ENCODE measurements around the gene COX15. TPM values are rescaled to one million over a fixed set of nuclear protein-coding genes. Genes with fewer than 3 reads are reported as not detected.

The COX15 gene
- total RNA-seq = 10 to 100 TPM; 34.1 to 51.1 (median 37.5) TPM
- 10 to 100 TPM; 14.1 to 19.5 (median 14.8) TPM for polyA plus RNA-seq
- long read RNA-seq, donor 1, transcript COX15-201 (9 exons, 2,356 nt) = major isoform, 6 of 6 reads
- long read RNA-seq, donor 1, partial matches to known transcripts = 0 of 6 reads
- long read RNA-seq, donor 1, other reads (novel, unspliced or antisense) = 0 of 6 reads
- long read RNA-seq, donor 2, transcript COX15-201 (9 exons, 2,356 nt) = major isoform, 5 of 6 reads
- long read RNA-seq, donor 2, partial matches to known transcripts = 0 of 6 reads
- long read RNA-seq, donor 2, other reads (novel, unspliced or antisense) = 0 of 6 reads

DNA sequence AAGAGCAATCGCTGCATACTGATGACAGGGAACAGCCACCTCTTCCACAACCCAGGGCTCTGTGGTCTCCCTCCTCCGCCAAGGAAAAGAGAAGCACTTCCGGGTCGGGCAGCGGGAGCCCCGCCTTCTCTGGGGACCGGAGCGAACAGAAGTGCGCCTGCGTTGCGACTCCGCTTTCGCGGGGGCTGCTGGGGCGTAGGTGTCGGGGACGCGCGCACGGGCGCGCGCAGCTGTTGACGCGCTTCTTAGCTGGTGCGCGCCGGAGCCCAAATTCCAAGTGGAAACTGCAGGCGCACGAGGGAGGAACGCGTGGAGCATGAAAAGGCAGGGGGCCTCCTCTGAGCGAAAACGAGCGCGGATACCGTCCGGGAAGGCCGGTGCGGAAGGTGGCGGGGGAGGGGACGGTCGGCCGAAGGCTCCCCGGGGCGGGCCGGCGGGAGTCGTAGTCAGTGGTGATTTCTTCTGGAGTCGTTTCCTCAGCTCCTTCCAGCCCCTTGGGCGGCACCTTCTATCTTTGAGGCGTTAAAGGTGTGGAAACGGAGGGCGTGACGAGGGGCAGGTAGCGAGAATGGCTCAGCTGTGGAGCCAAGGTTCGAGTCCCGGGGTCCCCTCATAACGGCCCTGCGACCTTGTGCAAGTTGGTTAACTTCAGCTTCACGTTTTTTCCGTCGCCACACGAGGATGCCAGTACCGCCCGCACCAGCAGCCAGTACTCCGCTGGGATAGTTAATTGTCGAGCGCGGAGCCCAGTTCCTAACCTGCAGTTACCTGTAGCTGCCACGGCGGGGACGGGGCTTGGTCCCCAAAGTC, at the start of gene COX15, which contains the start of gene CUTC:
COX15 (minus strand) TSS at position 95 of the 810 bp plus-strand sequence; CDS start at position 17, 78 bp downstream.
CUTC (plus strand) TSS at position 202 of the 810 bp plus-strand sequence; CDS start at position 317, 115 bp downstream.
- Histone ChIP-seq H3K4me3 (peak within 1 kb of the TSS; percentile 70 to 89 (median 84)), H3K27me3 (replicated peaks in 1 of 7) (no peaks in the 10 kb centered on the region), H3K9me3 (no peaks in the 10 kb centered on the region), H3K4me1 (peaks cover 4 to 68% (median 41%) of the 10 kb centered on the region in 6 donors), H3K27ac (peak within 1 kb of the TSS; percentile 95 to 98 (median 96)), H3K36me3 (peaks cover 0 to 46% (median 19%) of the 10 kb centered on the region in 6 donors)
- TF ChIP-seq, protein P1, sequence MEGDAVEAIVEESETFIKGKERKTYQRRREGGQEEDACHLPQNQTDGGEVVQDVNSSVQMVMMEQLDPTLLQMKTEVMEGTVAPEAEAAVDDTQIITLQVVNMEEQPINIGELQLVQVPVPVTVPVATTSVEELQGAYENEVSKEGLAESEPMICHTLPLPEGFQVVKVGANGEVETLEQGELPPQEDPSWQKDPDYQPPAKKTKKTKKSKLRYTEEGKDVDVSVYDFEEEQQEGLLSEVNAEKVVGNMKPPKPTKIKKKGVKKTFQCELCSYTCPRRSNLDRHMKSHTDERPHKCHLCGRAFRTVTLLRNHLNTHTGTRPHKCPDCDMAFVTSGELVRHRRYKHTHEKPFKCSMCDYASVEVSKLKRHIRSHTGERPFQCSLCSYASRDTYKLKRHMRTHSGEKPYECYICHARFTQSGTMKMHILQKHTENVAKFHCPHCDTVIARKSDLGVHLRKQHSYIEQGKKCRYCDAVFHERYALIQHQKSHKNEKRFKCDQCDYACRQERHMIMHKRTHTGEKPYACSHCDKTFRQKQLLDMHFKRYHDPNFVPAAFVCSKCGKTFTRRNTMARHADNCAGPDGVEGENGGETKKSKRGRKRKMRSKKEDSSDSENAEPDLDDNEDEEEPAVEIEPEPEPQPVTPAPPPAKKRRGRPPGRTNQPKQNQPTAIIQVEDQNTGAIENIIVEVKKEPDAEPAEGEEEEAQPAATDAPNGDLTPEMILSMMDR (IDR thresholded peaks at IDR 0.05 in 8 of 11, conservative IDR thresholded peaks at IDR 0.05 in 3 of 11) = peak in 10 of 11 experiments; percentile 20 to 58 (median 40)
- TF ChIP-seq POLR2AphosphoS5 (IDR thresholded peaks at IDR 0.05) (peak; percentile 93 to 96 (median 94)), POLR2A (IDR thresholded peaks at IDR 0.05) (peak in 2 of 3 donors; percentile 15 to 49)
- intact Hi-C loops (cut with DNase I; ENCODE audit: low total_unique reads) = no loop called here
- DNase-seq = peak; percentile 99
- WGBS, 5 donors = 0% methylated on average over 59 to 73 of the region's 73 CpGs

DNA sequence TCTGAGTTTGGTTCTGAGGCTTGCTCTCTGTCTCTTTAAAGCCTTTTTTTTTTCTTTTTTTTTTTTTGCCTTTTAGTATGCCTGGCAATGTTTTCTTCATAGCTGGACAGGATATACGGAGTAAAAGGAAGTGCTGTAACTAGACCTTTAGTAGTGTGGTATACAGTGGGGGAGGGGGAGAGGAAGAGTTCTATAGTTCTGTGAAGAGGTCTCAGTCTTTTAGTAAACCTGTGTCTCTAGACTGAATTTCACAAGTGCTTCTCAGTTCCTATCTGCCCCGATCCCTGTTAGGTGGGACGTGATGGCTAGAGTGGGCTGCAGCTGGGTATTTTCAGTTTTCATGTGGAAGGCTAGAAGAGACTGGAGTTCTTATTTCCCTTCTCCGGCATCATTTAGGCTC, 47.4 kb upstream of the COX15 start:
- TF ChIP-seq, protein P1 (IDR thresholded peaks at IDR 0.05 in 8 of 11, conservative IDR thresholded peaks at IDR 0.05 in 3 of 11) = no peak
- TF ChIP-seq POLR2A (IDR thresholded peaks at IDR 0.05) (no peak), POLR2AphosphoS5 (IDR thresholded peaks at IDR 0.05) (no peak)

DNA sequence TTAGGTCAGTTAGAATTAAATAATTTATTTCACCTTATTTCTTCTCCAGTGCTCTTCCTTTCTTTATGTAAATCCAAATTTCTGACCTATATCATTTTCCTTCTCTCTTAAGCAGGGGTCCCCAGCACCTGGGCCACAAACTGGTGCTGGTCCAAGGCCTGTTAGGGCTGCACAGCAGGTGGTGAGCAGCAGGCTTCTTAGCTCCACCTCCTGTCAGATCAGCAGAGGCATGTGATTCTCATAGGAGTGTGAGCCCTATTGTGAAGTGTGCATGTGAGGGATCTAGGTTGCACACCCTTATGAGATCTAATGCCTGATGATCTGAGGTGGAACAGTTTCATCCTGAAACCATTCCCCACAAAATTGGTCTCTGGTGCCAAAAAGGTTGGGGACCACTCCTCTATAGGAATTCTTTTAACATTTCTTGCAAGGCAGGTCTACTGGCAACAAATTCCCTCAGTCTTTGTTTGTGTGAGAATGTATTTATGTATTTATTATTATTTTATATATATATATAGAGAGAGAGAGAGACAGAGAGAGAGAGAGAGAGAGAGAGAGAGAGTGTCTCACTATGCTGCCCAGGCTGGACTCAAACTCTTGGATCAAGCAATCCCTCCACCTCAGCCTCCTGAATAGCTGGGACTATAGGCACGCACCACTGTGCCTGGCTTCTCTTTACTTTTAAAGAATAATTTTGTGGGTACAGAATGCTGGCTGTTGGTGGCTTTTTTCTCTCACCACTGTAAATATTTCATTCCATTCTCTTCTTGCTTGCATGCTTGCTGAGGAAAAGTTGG, 46.2 kb upstream of the COX15 start:
- DNase-seq = no peak
- TF ChIP-seq POLR2AphosphoS5 (IDR thresholded peaks at IDR 0.05) (no peak), POLR2A (IDR thresholded peaks at IDR 0.05) (no peak)
- TF ChIP-seq, protein P1 (IDR thresholded peaks at IDR 0.05 in 8 of 11, conservative IDR thresholded peaks at IDR 0.05 in 3 of 11) = no peak

More for the DNA sequence above, 47.4 kb upstream of the COX15 start:
- Histone ChIP-seq H3K9me3 (no peaks in the 10 kb centered on the region), H3K4me3 (peak overlapping the region in 1 of 8 donors; percentile 8), H3K4me1 (peaks cover 0 to 55% (median 12%) of the 10 kb centered on the region in 6 donors), H3K27ac (peak overlapping the region; percentile 23 to 86 (median 81)), H3K27me3 (replicated peaks in 1 of 7) (no peaks in the 10 kb centered on the region), H3K36me3 (no peaks in the 10 kb centered on the region)
- intact Hi-C loops (cut with DNase I; ENCODE audit: low total_unique reads) = no loop called here
- DNase-seq = no peak
- WGBS, 5 donors = 16 to 39% (median 29%) methylated on average over 3 to 4 of the region's 4 CpGs

More for the DNA sequence above, 46.2 kb upstream of the COX15 start:
- H3K4me3 ChIP-seq = no peak overlapping the region
- H3K27me3 ChIP-seq (replicated peaks in 1 of 7) = no peaks in the 10 kb centered on the region
- WGBS, 5 donors = 92 to 100% (median 95%) methylated on average over 1 of the region's 1 CpG
- H3K9me3 ChIP-seq = no peaks in the 10 kb centered on the region
- no peaks in the 10 kb centered on the region for H3K36me3 ChIP-seq
- H3K4me1 ChIP-seq = peaks cover 0 to 55% (median 12%) of the 10 kb centered on the region in 6 donors
- peak overlapping the region in 5 of 8 donors; percentile 78 to 86 (median 85) for H3K27ac ChIP-seq
- intact Hi-C loops (cut with DNase I; ENCODE audit: low total_unique reads) = no loop called here
